Breast epithelium (tissue), 4 donors: ENCODE results near the gene GABPB1. TPM values are rescaled to one million over a fixed set of nuclear protein-coding genes. Genes with fewer than 3 reads are reported as not detected.
A peak's percentile ranks its signal among the peaks of the same experiment; 100 is the strongest.

Source experiments
- DNase-seq, 2 donors: peaks; one replicate each; pipeline ENCODE4 v3.0.0-alpha.2; 2019; ENCODE audit warnings: low spot score in 2 of 2
- H3K27ac ChIP-seq, 2 donors: fragments of 200-600 bp; sonication (generic) in 1 of 2; one replicate each; pipeline ENCODE4 v1.5.1; 2016 to 2019; ENCODE audit warnings: mild to moderate bottlenecking in 1 of 2
- H3K27me3 ChIP-seq, 2 donors: fragments of 200-600 bp; sonication (generic) in 1 of 2; one replicate each; pipeline versions ENCODE4 v1.5.1 to v1.6.0; 2017 to 2019; ENCODE audit warnings: control low read depth in 1 of 2, mild to moderate bottlenecking in 1 of 2
- H3K36me3 ChIP-seq: fragments of 200-600 bp; one replicate; pipeline ENCODE4 v1.5.1; 2019
- H3K4me1 ChIP-seq, 2 donors: fragments of 200-600 bp; sonication (generic); one replicate each; pipeline ENCODE4 v1.5.1; 2016 to 2019; ENCODE audit warnings: control low read depth in 1 of 2
- H3K4me3 ChIP-seq, 3 donors: fragments of 200-600 bp; sonication (generic); 1 replicate in 2 of 3; 2 replicates in 1 of 3; pipeline ENCODE4 v1.5.1; 2016 to 2019; ENCODE audit warnings: mild to moderate bottlenecking in 3 of 3, moderate library complexity in 2 of 3
- H3K9me3 ChIP-seq, 2 donors: fragments of 200-600 bp; sonication (generic) in 1 of 2; one replicate each; pipeline ENCODE4 v1.5.1; 2016 to 2019; ENCODE audit warnings: control low read depth in 1 of 2
- POLR2A ChIP-seq: fragments of 450-650 bp; IDR thresholded peaks from one replicate; pipeline ENCODE4 v1.6.1; 2016; ENCODE audit warnings: antibody characterized with exemption, mild to moderate bottlenecking, moderate library complexity
- POLR2AphosphoS5 ChIP-seq, 3 donors: sonication (generic); formaldehyde crosslinking; IDR thresholded peaks; one replicate each; pipeline ENCODE4 v1.6.1; 2017; ENCODE audit warnings: antibody characterized with exemption in 3 of 3
- intact Hi-C: fragments of 100-400 bp; cut with DNase I; formaldehyde crosslinking; loops from one replicate; pipeline ENCODE4 v1.15.1; 2023; ENCODE audit warnings: low total_unique reads
- total RNA-seq, 3 donors: library from RNA; depleted of rRNA; stranded (reverse); fragments of >200 nt; gene quantifications; one replicate each; pipeline ENCODE4 v1.1.0, GENCODE V29; 2016
- TF ChIP-seq, protein P1 (sequence below), 3 donors: fragments of 450-650 bp; IDR thresholded peaks; one replicate each; pipeline ENCODE4 v1.5.1; 2016 to 2017; ENCODE audit warnings: antibody characterized with exemption in 3 of 3, mild to moderate bottlenecking in 3 of 3, moderate library complexity in 3 of 3

Gene GABPB1
- total RNA-seq, 3 donors from 2014 or later = 14.6 to 37.4 (median 35.9) TPM

DNA sequence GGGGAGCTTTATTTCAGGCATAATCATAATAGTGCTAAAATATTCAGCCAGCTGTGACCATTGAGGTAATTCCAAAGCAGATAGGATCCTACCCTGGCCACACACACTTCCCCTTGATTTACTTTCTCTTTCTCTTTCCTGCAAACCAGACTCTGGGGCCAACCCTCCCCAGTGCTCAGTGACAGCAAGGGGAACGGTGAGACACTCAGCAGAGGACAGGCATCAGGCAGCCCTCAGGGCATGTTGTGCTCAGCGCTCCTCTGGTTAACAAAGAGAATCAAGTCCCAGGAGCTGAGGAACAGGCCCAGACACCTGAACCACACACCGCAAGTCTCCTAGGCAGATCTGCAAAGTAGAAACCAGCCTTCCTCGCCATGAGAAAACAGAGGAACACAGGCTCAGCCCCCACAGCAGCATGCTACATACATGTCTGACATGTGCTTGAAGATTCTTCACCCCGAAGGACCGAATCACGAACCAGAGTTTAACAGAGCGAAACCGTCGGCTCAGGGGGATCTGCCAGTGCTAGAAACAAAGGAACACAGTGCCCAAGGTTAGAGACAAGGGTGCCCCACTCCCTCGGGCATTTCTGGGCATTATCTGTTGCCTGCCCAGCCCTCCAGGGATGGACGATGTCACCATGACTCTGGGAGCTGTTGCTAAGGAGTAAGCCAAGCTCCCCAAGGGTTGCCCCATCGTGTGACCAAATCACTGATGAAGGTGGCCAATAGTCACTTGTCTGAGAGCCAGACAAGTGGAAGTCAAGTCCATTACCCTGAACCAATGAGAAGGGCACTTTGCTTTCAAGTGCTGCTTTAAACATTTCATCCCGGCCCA lies 107.0 kb downstream of the GABPB1 start:
- intact Hi-C loops = no loop called here
- no peak for DNase-seq
- TF ChIP-seq POLR2A (no peak), POLR2AphosphoS5 (IDR thresholded peaks at IDR 0.05) (no peak)
- TF ChIP-seq, protein P1, sequence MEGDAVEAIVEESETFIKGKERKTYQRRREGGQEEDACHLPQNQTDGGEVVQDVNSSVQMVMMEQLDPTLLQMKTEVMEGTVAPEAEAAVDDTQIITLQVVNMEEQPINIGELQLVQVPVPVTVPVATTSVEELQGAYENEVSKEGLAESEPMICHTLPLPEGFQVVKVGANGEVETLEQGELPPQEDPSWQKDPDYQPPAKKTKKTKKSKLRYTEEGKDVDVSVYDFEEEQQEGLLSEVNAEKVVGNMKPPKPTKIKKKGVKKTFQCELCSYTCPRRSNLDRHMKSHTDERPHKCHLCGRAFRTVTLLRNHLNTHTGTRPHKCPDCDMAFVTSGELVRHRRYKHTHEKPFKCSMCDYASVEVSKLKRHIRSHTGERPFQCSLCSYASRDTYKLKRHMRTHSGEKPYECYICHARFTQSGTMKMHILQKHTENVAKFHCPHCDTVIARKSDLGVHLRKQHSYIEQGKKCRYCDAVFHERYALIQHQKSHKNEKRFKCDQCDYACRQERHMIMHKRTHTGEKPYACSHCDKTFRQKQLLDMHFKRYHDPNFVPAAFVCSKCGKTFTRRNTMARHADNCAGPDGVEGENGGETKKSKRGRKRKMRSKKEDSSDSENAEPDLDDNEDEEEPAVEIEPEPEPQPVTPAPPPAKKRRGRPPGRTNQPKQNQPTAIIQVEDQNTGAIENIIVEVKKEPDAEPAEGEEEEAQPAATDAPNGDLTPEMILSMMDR (IDR thresholded peaks at IDR 0.05) = no peak
- peak overlapping the region in 1 of 3 donors; percentile 25 for H3K4me3 ChIP-seq
- no peaks in the 10 kb centered on the region for H3K4me1 ChIP-seq
- H3K36me3 ChIP-seq = no peaks in the 10 kb centered on the region
- H3K9me3 ChIP-seq = no peaks in the 10 kb centered on the region
- no peaks in the 10 kb centered on the region for H3K27me3 ChIP-seq
- H3K27ac ChIP-seq = no peak overlapping the region

DNA sequence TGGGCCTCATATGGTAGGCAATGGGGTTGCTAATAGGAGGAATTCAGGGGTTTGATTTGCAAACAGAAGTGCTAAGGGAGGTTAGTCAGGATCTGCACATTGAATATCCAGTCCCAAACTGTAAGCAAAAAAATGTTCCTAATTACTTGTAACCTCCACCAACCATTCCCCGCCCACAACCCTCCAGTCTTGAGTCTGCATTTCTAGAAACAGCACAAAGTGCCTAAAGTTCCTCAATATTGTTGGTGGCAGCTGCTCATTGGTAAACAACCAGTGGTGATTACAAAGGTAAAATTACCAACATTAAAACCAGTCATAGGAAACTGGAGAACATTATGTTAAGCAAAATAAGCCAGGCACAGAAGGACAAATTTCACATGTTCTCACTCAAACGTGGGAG lies 108.4 kb downstream of the GABPB1 start:
- DNase-seq = no peak
- Histone ChIP-seq H3K36me3 (no peaks in the 10 kb centered on the region), H3K4me3 (no peak overlapping the region), H3K9me3 (no peaks in the 10 kb centered on the region), H3K4me1 (no peaks in the 10 kb centered on the region), H3K27me3 (no peaks in the 10 kb centered on the region), H3K27ac (no peak overlapping the region)
- TF ChIP-seq POLR2A = no peak
- TF ChIP-seq, protein P1 (IDR thresholded peaks at IDR 0.05) = no peak
- TF ChIP-seq POLR2AphosphoS5 (IDR thresholded peaks at IDR 0.05) = no peak
- intact Hi-C loops = no loop called here

DNA sequence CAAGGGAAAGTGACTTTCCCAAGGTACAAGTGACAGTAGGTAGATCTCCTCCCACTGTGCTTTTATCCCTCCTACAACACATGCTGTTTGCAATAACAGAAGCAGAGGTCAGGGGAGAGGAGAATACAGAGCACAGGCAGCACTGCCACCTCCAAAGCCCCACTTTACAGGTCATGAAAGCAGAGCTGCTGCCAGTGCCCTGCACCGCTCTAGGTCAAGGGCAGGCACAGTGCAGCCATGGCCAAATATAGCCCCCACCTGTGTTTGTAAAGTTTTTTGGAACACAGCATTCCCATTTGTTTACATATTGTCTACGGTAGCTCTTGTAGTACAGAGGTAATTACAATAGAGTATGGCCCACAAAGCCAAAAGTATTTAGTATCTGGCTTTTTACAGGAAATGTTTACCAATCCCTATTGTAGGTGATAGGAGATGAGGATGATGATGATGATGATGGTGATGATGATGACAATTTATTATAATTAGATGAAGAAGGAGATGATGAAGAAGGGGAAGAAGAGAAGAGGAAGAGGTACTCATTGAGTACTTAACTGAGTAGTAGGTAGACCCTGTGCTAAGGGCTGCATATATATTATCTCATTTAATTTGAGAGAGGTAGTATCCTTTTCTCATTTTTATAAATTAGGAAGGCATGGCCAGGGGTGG lies 109.9 kb downstream of the GABPB1 start:
- TF ChIP-seq, protein P1 (IDR thresholded peaks at IDR 0.05) = no peak
- no peak for TF ChIP-seq POLR2AphosphoS5 (IDR thresholded peaks at IDR 0.05)
- no peak for TF ChIP-seq POLR2A
- H3K27ac ChIP-seq = no peak overlapping the region
- DNase-seq = no peak
- H3K4me3 ChIP-seq = no peak overlapping the region
- intact Hi-C loops = no loop called here
- H3K4me1 ChIP-seq = no peaks in the 10 kb centered on the region
- H3K27me3 ChIP-seq = no peaks in the 10 kb centered on the region
- H3K36me3 ChIP-seq = no peaks in the 10 kb centered on the region
- H3K9me3 ChIP-seq = no peaks in the 10 kb centered on the region

DNA sequence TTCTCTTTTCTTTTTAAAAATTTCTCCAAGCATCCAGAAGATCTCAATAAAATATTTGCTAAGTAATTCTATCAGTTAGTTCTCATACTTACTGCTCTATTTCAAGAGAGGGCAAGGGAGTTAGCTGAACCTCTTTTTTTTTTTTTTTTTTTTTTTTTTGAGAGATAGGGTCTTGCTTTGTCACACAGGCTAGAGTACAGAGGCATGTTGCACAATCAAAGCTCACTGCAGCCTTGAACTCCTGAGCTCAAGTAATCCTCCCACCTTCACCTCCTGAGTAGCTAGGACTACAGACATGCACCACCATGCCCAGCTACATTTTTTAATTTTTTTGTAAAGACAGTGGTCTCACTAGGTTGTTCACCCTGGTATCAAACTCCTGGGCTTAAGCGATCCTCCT lies 110.8 kb downstream of the GABPB1 start:
- Histone ChIP-seq H3K9me3 (no peaks in the 10 kb centered on the region), H3K4me1 (no peaks in the 10 kb centered on the region), H3K27ac (no peak overlapping the region), H3K4me3 (no peak overlapping the region), H3K27me3 (no peaks in the 10 kb centered on the region), H3K36me3 (no peaks in the 10 kb centered on the region)
- no peak for TF ChIP-seq POLR2A
- TF ChIP-seq, protein P1 (IDR thresholded peaks at IDR 0.05) = no peak
- no peak for TF ChIP-seq POLR2AphosphoS5 (IDR thresholded peaks at IDR 0.05)
- DNase-seq = no peak
- intact Hi-C loops = no loop called here
